Smooth muscle cell of the coronary artery (primary cell): ENCODE data around the gene ADCY9. TPM values are rescaled to one million over a fixed set of nuclear protein-coding genes. Genes with fewer than 3 reads are reported as not detected.

Experiments used
- total RNA-seq: library from RNA; depleted of rRNA; stranded (reverse); fragments of >200 nt; gene quantifications from 2 replicates; pipeline ENCODE4 v1.2.3, GENCODE V29; 2014; ENCODE audit warnings: low replicate concordance

Gene ADCY9
- 9.0 and 14.4 TPM in 2 replicates for total RNA-seq

GRCh38 chr16:4116325-4117249, at the start of gene ADCY9:
Gene ADCY9 (minus strand): TSS chr16:4116442. CDS start chr16:4115442, 1,000 bp downstream.

Other genes starting within 250 kb of the ADCY9 start
- gene CREBBP, start 235.7 kb downstream of the ADCY9 start, total RNA-seq: 9.7 and 11.3 TPM in 2 replicates
- 0.12 TPM in 1 of 2 replicates, not detected in the other for gene SRL, start 125.6 kb upstream of the ADCY9 start, total RNA-seq
- gene TFAP4, start 156.6 kb upstream of the ADCY9 start, total RNA-seq: 5.8 and 18.8 TPM in 2 replicates
- gene GLIS2, start 199.6 kb upstream of the ADCY9 start, total RNA-seq: 0.70 and 3.4 TPM in 2 replicates
- 10.2 and 36.5 TPM in 2 replicates for gene PAM16, start 234.9 kb upstream of the ADCY9 start, total RNA-seq